ENCODE measurements around the gene MTFP1. TPM values are rescaled to one million over a fixed set of nuclear protein-coding genes. Genes with fewer than 3 reads are reported as not detected.
"Not testable (repeated sequence)": the region's sequence is repeated elsewhere in the genome, so short reads cannot be mapped to it uniquely, and the experiment has no call there.

Gene MTFP1
- total and polyA plus RNA-seq, 9 donors: 1.7 to 10.9 (median 6.3) TPM

DNA sequence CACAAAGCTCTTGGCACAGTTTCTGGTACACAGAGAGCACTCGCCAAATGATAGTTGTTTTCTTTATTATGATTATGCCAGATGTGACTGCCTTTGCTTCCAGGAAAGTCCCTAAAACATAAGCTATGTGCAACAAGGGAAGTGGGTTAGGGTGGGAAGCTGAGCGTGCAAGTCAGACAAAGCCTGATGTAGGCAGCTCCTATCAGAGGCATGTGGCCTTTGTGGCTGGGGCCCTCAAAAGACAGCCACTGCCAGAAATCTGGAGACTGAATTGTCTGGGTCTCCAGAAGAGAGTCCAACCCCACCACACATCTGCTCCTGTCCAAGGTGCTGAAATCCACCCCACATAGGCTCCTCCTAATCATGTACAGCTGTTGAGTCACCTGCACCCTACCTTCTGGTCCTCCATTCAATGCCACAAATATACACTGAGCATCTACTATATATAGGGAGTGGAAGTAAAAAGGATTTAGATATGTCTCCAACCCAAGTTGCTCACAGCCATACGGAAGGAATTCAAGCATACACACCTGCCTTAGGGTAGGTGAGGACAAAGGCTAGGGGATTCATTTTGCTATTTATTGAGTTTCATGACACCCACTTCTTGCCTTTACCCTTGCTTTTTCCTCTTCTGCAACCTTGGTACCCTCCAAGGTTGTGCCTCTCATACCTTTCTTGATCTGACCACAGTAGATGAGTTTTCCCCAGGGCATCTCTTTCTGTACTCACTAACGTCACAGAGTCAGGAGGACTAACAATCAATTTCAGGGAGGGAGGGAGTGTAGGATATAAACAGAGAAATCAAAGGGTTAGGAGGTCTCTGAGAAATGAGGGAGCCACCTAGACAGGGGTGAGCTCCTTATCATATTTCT, 33.8 kb downstream of the MTFP1 start:
- H3K4me1 ChIP-seq (ENCODE audit: insufficient read depth): no peaks in the 10 kb centered on the region
- 26 to 58% (median 42%) methylated on average over 4 of the region's 4 CpGs for WGBS, 3 donors
- intact Hi-C loops (cut with DNase I): loop anchor here in 1 of 4 donors (10.0 kb wide), 1 partner anchor 905 kb away; no protein-coding TSS in a partner anchor
- no peaks in the 10 kb centered on the region for H3K27me3 ChIP-seq
- H3K36me3 ChIP-seq: no peaks in the 10 kb centered on the region
- no peak overlapping the region for H3K27ac ChIP-seq
- no peak for DNase-seq
- TF ChIP-seq POLR2A (IDR thresholded peaks at IDR 0.05): no peak
- TF ChIP-seq, protein P1, sequence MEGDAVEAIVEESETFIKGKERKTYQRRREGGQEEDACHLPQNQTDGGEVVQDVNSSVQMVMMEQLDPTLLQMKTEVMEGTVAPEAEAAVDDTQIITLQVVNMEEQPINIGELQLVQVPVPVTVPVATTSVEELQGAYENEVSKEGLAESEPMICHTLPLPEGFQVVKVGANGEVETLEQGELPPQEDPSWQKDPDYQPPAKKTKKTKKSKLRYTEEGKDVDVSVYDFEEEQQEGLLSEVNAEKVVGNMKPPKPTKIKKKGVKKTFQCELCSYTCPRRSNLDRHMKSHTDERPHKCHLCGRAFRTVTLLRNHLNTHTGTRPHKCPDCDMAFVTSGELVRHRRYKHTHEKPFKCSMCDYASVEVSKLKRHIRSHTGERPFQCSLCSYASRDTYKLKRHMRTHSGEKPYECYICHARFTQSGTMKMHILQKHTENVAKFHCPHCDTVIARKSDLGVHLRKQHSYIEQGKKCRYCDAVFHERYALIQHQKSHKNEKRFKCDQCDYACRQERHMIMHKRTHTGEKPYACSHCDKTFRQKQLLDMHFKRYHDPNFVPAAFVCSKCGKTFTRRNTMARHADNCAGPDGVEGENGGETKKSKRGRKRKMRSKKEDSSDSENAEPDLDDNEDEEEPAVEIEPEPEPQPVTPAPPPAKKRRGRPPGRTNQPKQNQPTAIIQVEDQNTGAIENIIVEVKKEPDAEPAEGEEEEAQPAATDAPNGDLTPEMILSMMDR (IDR thresholded peaks at IDR 0.05): no peak
- no peak for TF ChIP-seq EP300 (IDR thresholded peaks at IDR 0.05)
- H3K4me3 ChIP-seq: no peak overlapping the region
- H3K9me3 ChIP-seq: no peaks in the 10 kb centered on the region

DNA sequence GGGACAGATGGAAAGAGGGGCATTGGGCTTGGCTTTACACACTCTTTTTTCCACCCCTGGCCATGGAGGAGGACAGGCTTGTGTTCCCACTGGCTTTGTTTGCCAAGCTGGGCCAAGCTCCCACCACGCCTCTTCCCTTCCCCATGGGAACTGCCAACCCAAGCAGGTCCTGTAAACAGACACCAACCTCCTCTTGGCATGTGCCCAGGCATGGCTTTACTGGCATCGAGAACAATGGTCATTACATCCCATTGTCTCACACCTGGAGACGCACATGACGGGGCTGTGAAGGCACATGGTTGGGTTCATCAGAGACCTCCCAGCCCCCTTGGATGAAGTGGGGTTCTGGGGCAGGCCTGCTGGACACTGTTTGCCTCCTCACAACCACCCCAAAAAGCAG, 34.6 kb downstream of the MTFP1 start:
- TF ChIP-seq EP300 (IDR thresholded peaks at IDR 0.05) (no peak), POLR2A (IDR thresholded peaks at IDR 0.05) (no peak)
- TF ChIP-seq, protein P1 (IDR thresholded peaks at IDR 0.05): no peak
- H3K4me3 ChIP-seq: no peak overlapping the region
- H3K27ac ChIP-seq: no peak overlapping the region
- intact Hi-C loops (cut with DNase I): no loop called here
- no peaks in the 10 kb centered on the region for H3K4me1 ChIP-seq (ENCODE audit: insufficient read depth)
- no peaks in the 10 kb centered on the region for H3K9me3 ChIP-seq
- WGBS, 3 donors: 86 to 89% (median 89%) methylated on average over 2 to 4 of the region's 4 CpGs
- no peaks in the 10 kb centered on the region for H3K27me3 ChIP-seq
- no peak for DNase-seq
- H3K36me3 ChIP-seq: no peaks in the 10 kb centered on the region

DNA sequence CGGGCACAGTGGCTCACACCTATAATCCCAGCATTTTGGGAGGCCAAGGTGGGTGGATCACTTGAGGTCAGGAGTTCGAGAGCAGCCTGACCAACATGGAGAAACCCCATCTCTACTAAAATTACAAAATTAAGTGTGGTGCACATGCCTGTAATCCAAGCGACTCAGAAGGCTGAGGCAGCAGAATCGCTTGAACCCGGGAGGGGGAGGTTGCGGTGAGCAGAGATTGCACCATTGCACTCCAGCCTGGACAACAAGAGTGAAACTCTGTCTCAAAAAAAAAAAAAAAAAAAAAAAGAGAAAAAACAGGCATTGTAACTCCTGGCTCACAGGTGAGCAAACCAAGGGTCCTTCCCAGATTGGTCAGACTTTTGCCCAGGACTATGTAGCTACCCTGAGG, 35.0 kb downstream of the MTFP1 start:
- H3K36me3 ChIP-seq; H3K27me3 ChIP-seq; H3K27ac ChIP-seq; H3K9me3 ChIP-seq; DNase-seq; H3K4me1 ChIP-seq (ENCODE audit: insufficient read depth); H3K4me3 ChIP-seq; intact Hi-C loops (cut with DNase I): not testable (repeated sequence)
- WGBS, 3 donors: 86 to 92% (median 89%) methylated on average over 6 of the region's 6 CpGs

DNA sequence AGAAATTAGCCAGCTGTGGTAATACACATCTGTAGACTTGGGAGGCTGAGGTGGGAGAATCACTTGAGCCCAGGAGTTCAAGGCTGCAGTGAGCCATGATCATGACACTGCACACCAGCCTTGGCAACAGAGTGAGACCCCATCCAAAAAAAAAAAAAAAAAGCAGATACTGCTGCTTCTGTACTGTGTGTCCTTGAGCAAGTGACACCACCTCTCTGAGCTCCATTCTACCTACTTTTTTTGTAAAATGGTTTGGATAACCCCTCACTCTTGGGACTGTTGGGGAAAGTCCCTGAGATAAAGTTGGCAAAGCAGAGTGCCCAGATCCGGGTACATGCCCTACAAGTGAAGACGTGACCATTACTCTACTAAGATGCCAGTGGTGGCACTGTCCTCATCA, 43.6 kb downstream of the MTFP1 start:
- no peak for DNase-seq
- Histone ChIP-seq H3K4me1 (ENCODE audit: insufficient read depth) (no peaks in the 10 kb centered on the region), H3K27ac (no peak overlapping the region), H3K4me3 (no peak overlapping the region), H3K9me3 (no peaks in the 10 kb centered on the region), H3K27me3 (no peaks in the 10 kb centered on the region), H3K36me3 (no peaks in the 10 kb centered on the region)
- TF ChIP-seq EP300 (IDR thresholded peaks at IDR 0.05): no peak
- no peak for TF ChIP-seq POLR2A (IDR thresholded peaks at IDR 0.05)
- TF ChIP-seq, protein P1 (IDR thresholded peaks at IDR 0.05): no peak
- 41 to 90% (median 80%) methylated on average over 2 of the region's 2 CpGs for WGBS, 3 donors
- intact Hi-C loops (cut with DNase I): no loop called here

DNA sequence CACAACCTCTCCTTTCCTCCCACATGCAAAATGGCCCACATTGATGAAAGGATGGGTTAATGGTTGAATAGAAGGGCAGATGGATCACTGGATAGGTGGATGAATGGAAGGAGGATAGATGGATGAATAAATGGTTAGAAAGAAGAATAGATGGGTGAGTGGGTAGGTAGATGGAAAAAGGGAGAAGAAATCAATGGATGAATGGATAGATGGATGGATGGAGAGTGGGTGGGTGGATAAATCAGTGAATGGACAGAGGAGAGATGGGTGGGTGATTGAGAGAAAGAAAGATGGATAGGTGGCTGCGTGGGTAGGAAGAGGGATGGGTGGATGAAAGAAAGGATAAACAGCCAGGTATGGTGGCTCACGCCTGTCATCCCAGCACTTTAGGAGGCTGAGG, 45.1 kb downstream of the MTFP1 start:
- no peaks in the 10 kb centered on the region for H3K36me3 ChIP-seq
- intact Hi-C loops (cut with DNase I): loop anchor here in 1 of 4 donors (2.0 kb wide), 1 partner anchor 32 kb away; no protein-coding TSS in a partner anchor
- DNase-seq: no peak
- no peaks in the 10 kb centered on the region for H3K4me1 ChIP-seq (ENCODE audit: insufficient read depth)
- H3K27me3 ChIP-seq: no peaks in the 10 kb centered on the region
- no peak overlapping the region for H3K4me3 ChIP-seq
- 86 to 93% (median 91%) methylated on average over 2 of the region's 2 CpGs for WGBS, 3 donors
- TF ChIP-seq, protein P1 (IDR thresholded peaks at IDR 0.05): no peak
- no peak overlapping the region for H3K27ac ChIP-seq
- H3K9me3 ChIP-seq: no peaks in the 10 kb centered on the region
